ENCODE results near the gene KCNG2.

DNA sequence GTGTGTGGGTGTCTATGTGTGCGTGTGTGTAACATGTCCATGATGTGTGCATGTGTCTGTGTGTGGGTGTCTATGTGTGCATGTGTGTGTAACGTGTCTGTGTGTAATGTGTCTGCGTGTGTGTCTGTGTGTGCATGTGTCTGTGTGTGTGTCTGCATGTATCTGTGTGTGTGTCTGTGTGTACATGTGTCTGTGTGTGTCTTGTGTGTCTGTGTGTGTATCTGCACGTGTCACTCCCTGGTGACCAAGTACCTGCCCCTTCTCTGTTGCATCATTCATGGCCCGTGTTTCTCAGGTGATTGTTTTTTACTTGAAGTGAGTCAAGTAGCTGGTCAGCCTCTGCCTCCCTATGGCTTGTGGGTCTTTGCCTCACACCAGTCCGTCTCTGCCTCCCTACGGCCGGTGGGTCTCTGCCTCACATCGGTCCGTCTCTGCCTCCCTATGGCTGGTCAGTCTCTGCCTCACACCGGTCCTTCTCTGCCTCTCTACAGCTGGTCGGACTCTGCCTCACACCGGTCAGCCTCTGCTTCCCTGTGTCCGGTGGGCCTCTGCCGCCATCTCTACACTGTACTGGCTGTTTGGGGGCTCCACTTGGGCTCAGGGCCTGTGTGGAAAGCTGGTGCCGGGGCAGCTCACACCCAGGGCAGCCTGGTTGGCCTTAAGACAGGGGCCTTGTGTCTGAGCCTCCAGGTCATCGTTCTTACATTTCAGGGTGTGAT is 31.6 kb downstream of the KCNG2 start:
- TF ChIP-seq SIN3A (IDR thresholded peaks at IDR 0.05; ENCODE audit: low read depth): no peak
- TF ChIP-seq EZH2 (IDR thresholded peaks at IDR 0.05): no peak
- TF ChIP-seq, protein P1, sequence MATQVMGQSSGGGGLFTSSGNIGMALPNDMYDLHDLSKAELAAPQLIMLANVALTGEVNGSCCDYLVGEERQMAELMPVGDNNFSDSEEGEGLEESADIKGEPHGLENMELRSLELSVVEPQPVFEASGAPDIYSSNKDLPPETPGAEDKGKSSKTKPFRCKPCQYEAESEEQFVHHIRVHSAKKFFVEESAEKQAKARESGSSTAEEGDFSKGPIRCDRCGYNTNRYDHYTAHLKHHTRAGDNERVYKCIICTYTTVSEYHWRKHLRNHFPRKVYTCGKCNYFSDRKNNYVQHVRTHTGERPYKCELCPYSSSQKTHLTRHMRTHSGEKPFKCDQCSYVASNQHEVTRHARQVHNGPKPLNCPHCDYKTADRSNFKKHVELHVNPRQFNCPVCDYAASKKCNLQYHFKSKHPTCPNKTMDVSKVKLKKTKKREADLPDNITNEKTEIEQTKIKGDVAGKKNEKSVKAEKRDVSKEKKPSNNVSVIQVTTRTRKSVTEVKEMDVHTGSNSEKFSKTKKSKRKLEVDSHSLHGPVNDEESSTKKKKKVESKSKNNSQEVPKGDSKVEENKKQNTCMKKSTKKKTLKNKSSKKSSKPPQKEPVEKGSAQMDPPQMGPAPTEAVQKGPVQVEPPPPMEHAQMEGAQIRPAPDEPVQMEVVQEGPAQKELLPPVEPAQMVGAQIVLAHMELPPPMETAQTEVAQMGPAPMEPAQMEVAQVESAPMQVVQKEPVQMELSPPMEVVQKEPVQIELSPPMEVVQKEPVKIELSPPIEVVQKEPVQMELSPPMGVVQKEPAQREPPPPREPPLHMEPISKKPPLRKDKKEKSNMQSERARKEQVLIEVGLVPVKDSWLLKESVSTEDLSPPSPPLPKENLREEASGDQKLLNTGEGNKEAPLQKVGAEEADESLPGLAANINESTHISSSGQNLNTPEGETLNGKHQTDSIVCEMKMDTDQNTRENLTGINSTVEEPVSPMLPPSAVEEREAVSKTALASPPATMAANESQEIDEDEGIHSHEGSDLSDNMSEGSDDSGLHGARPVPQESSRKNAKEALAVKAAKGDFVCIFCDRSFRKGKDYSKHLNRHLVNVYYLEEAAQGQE (IDR thresholded peaks at IDR 0.05; ENCODE audit: low read depth): no peak
- TF ChIP-seq ELF1 (IDR thresholded peaks at IDR 0.05; ENCODE audit: borderline replicate concordance, low read depth): no peak
- TF ChIP-seq, protein P2, sequence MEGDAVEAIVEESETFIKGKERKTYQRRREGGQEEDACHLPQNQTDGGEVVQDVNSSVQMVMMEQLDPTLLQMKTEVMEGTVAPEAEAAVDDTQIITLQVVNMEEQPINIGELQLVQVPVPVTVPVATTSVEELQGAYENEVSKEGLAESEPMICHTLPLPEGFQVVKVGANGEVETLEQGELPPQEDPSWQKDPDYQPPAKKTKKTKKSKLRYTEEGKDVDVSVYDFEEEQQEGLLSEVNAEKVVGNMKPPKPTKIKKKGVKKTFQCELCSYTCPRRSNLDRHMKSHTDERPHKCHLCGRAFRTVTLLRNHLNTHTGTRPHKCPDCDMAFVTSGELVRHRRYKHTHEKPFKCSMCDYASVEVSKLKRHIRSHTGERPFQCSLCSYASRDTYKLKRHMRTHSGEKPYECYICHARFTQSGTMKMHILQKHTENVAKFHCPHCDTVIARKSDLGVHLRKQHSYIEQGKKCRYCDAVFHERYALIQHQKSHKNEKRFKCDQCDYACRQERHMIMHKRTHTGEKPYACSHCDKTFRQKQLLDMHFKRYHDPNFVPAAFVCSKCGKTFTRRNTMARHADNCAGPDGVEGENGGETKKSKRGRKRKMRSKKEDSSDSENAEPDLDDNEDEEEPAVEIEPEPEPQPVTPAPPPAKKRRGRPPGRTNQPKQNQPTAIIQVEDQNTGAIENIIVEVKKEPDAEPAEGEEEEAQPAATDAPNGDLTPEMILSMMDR (IDR thresholded peaks at IDR 0.05 in 2 of 3, conservative IDR thresholded peaks at IDR 0.05 in 1 of 3; ENCODE audit: borderline replicate concordance in 1 of 3, insufficient read depth in 1 of 3, low read depth in 2 of 3, low read length in 2 of 3): no peak
- TF ChIP-seq, protein P3, sequence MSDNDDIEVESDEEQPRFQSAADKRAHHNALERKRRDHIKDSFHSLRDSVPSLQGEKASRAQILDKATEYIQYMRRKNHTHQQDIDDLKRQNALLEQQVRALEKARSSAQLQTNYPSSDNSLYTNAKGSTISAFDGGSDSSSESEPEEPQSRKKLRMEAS (IDR thresholded peaks at IDR 0.05): no peak
- TF ChIP-seq, protein P4, sequence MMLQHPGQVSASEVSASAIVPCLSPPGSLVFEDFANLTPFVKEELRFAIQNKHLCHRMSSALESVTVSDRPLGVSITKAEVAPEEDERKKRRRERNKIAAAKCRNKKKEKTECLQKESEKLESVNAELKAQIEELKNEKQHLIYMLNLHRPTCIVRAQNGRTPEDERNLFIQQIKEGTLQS (IDR thresholded peaks at IDR 0.05): no peak
- no peak for TF ChIP-seq SP1 (IDR thresholded peaks at IDR 0.05; ENCODE audit: low read depth)
- no peak for TF ChIP-seq CEBPB (IDR thresholded peaks at IDR 0.05; ENCODE audit: low read depth)
- no peak for TF ChIP-seq POLR2AphosphoS5 (IDR thresholded peaks at IDR 0.05; ENCODE audit: low read depth, low read length)
- no peak for TF ChIP-seq YY1 (IDR thresholded peaks at IDR 0.05; ENCODE audit: extremely low read depth, insufficient replicate concordance, low read depth, low read length)
- no peak for TF ChIP-seq POLR2A (IDR thresholded peaks at IDR 0.05; ENCODE audit: borderline replicate concordance, extremely low read depth, insufficient read depth, insufficient read length)

Data from HCT116 (cell line).